ENCODE data around the gene GPR21.

The GPR21 gene
- total RNA-seq = 0.94 reads per million

- no peak for DNase-seq
These were observed at the start of gene GPR21 for GRCh38 chr9:123033352-123033751. Gene GPR21, plus strand, starts transcription at chr9:123033667. Its CDS starts 900 bp downstream, at chr9:123034567.

DNA sequence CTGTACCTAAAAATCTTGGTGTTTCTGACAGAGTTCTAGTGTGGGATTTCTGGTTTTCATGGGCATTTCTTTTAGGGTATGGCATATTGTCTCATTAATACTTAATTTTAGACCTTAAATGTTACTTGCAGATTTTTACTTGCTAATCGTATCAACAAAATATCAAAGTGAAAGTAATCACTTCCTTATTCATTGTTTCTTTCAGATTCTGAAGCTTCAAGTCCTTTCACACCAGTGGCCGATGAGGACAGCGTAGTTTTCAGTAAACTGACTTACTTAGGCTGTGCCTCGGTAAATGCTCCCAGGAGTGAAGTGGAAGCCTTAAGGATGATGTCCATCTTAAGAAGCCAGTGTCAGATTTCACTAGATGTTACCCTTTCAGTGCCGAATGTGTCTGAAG, 47.5 kb upstream of the GPR21 start:
- DNase-seq = no peak

DNA sequence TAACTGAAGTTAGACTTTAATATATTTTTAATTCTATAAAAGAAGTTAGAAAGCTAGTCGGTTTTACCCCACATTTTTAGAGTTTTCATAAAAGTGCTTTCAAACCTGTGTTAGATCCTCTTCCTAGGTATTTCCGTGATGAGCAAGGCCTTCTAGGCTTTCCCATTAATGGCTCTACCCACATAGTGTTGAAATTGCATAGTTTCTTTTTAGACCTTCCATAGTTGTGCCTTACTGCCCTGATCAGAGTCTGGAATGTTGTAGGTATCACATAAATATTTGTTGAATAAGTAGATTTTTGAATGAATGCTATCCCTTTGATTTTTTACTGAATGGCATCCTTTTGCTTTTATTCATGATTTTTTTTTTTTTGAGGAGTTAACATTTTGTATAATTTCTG, 45.3 kb upstream of the GPR21 start:
- no peak for DNase-seq

DNA sequence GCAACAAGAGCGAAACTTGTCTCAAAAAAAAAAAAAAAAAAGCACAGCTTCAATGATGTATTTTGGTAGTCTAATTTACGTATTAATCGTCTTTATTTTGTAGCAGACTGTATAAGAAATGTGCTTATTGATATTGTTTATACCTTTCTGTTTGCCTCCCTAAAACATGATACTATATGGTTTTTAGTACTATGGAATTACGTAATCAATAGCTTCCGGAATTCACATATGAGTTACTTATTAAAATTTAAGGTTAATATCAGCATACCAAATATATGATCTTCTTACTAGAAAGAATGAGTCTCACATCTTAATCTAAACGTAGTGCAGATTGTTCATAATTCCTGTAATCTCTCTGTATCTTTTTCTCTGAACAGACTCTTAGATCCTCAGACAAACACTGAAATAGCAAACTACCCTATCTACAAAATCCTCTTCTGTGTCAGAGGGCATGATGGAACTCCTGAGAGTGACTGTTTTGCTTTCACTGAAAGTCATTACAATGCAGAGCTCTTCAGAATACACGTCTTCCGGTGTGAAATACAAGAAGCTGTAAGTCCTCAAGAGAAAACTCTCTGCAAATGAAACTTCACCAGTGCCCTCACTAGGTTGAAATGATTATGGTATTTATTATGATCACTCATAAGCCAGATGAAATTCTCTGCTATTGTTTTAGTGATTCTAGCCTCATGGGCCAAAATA, 44.4 kb upstream of the GPR21 start:
- DNase-seq = no peak

DNA sequence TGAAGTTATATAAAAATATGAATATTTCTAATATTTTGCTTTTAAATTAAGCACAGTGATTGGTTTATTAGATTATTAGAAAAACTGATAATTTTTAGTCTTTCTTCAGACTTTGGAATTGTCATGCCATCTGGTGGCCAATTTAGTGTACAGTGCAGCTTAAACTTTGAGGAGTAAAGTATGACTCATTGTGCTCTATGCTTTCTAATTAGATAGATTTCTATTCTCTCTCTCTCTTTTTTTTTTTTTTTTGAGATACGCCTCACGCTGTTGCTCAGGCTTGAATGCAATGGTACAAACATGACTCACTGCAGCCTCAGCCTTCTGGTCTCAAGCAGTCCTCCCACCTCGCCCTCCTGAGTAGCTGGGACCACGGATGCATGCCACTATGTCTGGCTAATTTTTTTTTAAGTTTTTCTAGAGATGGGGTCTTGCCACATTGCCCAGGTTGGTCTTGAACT, 42.1 kb upstream of the GPR21 start:
- peak; percentile 6 for DNase-seq

DNA sequence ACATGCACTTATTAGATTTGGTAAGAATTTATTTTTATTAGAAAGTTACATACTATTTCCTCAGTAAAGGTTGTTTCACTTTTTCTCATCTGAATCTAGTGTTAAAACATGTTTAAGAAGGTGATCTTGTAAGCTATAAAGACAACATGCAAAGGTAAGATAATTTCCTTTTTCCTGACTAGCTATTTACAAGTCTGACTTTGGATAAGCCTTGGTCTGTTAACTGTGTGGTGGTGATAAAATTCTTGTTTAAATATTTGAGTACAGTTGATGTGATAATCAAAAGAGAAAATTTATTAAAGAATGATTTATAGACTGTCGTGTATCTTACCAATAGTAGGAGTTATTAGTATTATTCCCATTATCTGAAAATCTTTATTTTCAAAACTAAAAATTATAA, 36.9 kb upstream of the GPR21 start:
- DNase-seq = no peak

GRCh38 chr9:122998448-122998847, 35.0 kb upstream of the GPR21 start:
- no peak for DNase-seq

DNA sequence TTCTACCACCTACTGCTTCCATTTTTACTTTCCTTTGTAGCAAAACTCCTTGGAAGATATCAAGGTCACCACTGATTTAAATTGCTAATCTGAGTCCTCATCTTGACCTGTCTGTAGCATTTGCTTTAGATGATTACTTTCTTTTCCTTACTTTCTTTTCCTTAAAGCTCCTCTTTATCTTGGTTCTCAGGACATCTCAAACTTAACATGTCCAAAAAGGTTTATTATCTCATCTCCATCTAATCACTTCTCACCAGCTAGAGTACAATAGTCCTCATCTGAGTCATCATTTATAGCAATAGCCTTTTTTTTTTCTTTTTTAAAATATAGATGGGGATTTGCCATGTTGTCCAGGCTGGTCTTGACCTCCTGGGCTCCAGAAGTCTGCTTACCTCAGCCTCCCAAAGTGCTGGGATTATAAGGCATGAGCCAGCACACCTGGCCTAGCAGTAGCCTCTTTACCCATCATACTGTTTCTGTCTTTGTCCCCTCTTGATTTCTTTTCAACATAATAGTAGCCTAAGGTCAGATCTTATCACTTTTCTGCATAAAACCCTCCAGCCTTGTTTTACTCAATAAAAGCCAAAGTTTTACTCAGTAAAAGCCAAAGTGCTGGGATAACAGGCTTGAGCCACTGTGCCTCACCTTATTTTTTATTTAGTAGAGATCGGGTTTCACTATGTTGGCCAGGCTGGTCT, 32.9 kb upstream of the GPR21 start:
- no peak for DNase-seq

- DNase-seq = no peak
These were observed 30.7 kb upstream of the GPR21 start for GRCh38 chr9:123002754-123003153.

DNA sequence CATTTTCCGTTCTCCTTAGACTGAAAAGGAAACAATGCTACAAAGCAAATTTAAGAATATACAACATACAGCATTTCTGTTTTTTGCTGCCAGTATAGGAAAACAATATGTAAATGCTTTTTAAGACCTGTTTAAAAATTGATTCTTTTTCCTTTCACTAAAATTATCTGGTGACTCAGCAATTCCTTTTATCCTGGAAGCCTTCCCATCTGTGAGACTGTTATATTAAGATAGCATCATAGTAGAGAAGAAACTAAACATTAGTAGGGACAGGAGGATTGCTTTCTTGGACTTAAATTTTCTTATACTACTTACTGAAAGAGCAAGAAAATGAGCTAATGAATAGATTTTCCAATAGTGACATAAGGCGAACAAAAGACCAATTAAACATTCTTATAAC, 30.0 kb upstream of the GPR21 start:
- no peak for DNase-seq

DNA sequence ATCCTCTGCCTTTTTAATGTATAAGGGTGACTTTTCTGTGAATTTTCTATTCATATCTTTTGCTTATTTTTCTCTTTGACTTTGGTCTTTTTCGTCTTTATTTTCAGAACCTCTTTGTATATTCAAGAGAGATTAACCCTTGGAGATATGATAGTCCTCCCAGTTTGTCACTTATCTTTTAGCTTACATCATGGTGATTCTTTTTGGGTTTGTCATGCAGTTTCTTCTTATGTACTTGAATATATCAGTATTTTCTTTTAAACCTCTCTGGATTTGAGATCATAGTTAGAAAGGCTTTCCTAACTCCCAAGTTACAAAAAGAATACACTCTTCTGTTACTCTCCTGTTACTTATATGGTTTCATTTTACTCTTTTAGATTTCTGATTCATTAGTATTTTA, 27.5 kb upstream of the GPR21 start:
- no peak for DNase-seq

DNA sequence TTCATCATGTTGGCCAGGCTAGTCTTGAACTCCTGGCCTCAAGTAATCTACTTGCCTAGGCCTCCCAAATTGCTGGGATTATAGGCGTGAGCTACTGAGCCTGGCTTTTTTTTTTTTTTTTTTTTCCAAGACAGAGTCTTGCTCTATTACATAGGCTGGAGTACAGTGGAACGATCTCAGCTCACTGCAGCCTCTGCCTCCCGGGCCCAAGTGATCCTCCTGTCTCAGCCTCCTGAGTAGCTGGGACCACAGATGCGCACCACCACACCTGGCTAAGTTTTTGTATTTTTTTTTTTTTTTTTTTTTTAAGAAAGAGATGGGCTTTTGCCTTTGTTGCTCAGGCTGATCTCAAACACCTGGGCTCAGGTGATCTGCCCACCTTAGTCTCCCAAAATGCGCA, 26.2 kb upstream of the GPR21 start:
- DNase-seq = no peak

DNA sequence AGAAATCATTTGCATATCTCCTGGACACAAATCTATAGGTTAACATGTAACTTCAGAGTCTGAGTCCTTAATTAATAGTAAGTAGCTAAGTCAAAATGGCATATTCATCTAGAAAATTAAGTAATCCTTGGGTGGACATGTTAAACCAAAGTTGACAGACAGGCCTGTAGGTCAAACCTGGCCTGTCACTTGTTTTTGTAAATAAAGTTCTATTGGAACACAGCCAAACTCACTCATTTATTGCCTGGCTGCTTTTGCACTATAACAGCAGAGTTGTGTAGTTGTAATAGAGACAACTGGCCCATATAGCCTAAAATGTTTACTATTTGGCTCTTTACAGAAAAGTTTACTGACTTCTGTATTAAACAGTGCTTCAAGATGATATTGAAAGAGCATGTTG, 24.6 kb upstream of the GPR21 start:
- DNase-seq = no peak

GRCh38 chr9:123011380-123011779, 22.1 kb upstream of the GPR21 start:
- DNase-seq = no peak

GRCh38 chr9:123011878-123012528, 21.5 kb upstream of the GPR21 start:
- DNase-seq = no peak

- DNase-seq = no peak
These were observed 16.8 kb upstream of the GPR21 start for GRCh38 chr9:123016631-123017030.

DNA sequence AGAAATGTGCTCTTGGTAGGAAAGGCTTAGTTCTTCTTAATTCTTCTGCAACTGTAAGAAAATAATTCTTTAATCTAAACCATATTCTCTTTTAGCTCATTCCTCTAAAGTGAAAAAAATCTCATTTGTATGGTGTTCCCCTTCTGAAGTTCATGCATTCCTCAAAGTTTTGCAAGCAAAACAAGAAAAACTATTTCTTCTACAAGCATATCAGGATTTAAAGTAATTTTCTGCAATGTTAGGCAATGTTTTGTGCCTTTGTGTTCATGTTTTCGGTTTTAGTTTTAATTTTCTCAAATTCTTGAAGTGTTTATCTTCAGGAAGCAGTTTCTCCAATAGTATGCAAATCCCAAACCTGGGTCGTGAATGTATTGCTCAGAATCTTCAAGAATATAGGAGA, 12.7 kb upstream of the GPR21 start:
- no peak for DNase-seq

DNA sequence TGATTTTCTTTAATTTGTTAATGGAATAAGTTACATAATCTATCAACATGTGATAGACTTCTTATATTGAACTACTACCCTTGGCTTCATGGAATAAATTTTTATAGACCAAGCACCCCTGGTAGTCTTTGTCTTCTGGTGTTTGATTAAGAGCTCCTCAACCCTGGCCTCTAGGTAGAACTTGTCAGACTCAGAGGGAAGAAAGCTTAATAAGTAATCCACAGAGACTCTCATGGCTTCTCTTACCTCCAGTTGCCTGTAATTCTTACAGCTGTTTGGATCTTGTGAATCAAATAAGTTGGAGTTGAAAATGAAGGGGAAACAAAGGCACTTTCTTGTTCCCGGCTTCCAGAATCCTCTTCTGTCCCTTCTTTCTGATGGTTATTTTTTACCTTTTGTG, 7.0 kb upstream of the GPR21 start:
- no peak for DNase-seq

GRCh38 chr9:123027517-123027916, 6.0 kb upstream of the GPR21 start:
- no peak for DNase-seq

DNA sequence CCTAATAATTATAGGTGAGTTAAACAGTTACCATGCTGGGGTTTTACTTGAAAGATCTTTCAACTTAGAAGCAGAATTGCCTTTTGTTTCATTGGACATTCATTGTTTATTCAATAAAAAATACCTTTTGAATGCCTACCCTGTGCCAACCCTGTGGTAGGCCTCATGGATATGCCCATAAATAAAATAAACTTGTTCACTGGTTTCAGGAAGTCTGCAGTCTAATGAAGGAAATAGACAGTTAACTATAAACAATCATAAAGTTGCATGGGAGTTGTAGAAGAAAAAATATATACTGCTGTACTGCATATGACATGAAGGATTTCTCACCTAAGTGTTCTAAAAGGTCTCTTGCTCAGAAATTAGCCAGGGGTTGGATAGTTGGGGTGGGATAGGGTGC, 5.3 kb upstream of the GPR21 start:
- no peak for DNase-seq

GRCh38 chr9:123028973-123029372, 4.5 kb upstream of the GPR21 start:
- DNase-seq = no peak

DNA sequence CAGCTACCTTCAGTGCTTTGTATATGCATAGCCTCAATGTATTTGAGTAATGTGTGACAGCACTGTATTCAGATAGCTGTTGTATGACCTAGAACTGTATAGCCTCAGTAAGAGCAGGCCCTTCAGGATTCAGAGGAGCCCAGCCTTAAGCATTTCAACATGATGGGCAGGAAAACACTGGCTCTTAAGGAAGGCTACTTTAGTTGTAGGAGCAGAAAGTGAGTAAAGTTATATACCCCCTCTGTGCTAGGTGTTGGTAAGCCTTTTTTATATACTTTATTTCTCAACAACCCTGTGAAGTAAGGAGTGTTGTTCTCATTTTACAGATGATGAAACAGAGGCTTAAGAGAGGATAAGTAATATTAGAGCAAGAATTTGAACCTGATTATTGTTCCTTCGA, 1.5 kb upstream of the GPR21 start:
- no peak for DNase-seq

GRCh38 chr9:123033864-123034601, 566 bp downstream of the GPR21 start:
- DNase-seq = no peak

All from effector CD4-positive, alpha-beta T cell (primary cell).